Activated T-cell treated with anti-CD3 and anti-CD28 coated beads for 24 hours (primary cell): Measurements from ENCODE around the gene CCR5.

Experiments
- DNase-seq: peaks from one replicate; pipeline ENCODE4 v3.0.0-alpha.2; 2020; ENCODE audit warnings: low read depth

CCR5 gene

DNA sequence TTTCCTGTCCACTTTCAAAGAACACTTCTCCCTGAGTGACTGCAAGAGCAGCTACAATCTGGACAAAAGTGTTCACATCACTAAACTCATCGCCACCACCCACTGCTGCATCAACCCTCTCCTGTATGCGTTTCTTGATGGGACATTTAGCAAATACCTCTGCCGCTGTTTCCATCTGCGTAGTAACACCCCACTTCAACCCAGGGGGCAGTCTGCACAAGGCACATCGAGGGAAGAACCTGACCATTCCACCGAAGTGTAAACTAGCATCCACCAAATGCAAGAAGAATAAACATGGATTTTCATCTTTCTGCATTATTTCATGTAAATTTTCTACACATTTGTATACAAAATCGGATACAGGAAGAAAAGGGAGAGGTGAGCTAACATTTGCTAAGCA is 38.1 kb downstream of the CCR5 start:
- DNase-seq: no peak

DNA sequence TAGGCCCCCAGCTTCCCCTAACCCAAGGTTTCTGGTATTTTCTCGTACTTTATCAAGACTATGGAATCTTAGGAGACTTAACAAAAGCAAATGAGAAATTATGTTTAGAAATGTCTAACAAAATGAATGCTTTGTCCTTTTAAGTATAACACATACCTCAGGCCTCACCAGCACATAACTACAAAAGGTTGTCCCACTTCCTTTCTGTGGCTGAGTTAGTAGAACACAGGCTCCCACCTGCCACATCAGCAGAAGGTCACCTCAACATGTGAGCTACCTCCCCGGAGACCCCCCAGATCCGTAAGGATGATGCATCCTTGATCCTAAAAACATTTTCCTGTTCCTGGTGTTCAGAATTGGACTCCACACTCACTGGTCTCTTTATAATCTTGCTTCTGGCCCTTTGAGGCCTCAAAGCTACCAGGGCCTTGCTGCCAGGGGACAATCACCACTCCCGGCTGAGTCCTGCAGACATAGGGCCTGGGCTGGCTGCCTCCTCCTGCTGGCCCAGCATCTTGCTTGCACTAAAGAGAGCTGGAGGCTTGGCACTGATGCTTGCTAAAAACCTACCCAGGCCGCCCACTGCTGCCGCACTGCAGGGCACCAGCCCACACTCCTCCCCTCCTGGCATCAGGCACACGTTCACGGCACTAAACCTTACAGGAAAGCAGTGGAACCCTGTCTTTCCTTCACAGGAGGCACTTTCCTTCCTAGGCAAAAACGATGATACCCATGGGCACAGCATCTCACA is 39.2 kb downstream of the CCR5 start:
- DNase-seq: no peak

DNA sequence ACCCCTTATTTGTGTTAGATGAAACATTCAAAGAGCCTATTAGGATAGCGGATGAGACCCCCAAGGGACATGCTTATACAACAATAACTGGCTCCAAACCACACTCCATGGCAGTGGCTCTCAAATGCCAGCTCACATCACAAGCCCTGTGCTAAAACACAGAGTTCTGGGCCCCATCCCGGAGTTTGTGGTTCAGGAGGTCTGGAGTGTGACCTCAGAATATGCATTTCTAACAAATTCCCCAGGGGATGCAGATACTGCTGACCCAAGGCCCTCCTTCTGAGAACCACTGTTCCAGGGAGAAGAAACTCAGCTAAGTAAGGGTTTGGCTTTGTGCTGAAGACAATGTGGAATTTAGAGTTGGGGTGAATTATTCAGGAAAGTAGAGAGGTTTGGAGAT is 39.9 kb downstream of the CCR5 start:
- DNase-seq: no peak

DNA sequence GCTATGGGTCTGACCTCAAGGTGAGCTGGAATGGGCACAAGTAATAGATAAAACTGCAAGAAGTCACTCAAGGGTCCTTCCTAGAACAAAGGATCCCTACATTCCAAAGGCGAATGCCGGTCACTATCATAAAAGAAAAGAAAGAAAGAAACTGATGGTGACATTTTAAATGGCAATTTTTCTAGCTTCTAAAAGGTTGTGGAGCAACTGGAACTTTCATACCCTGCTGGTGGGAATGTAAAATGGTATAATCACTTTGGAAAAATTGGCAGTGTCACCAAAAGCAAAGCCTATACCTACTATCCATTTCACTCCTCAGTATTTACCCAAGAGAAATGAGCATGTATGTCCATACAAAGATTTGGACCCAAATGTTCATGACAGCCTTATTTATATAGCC is 40.5 kb downstream of the CCR5 start:
- DNase-seq: no peak

DNA sequence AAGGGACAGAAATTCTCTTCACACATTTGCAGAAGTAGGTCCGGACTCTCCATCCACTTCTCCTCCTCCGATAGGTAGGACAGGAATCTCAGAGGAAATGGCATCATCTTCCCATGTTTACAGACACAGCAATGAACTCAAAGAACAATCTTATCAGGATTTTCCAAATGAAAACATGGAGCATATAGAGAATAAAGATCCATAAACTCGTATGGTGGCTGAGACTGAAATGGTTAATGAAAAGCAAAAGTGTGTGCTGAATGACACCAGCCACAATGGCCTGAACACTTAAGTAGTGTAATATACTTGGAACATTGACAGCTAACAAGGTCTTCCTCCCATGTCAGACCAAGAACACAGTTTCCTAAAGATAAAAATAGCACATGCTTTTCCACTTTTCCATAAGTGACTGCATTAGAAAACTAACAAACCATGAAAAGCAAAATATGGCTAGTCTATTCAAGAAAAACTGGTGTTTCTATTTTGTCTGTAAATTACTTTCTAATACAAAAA is 42.1 kb downstream of the CCR5 start:
- DNase-seq: no peak

DNA sequence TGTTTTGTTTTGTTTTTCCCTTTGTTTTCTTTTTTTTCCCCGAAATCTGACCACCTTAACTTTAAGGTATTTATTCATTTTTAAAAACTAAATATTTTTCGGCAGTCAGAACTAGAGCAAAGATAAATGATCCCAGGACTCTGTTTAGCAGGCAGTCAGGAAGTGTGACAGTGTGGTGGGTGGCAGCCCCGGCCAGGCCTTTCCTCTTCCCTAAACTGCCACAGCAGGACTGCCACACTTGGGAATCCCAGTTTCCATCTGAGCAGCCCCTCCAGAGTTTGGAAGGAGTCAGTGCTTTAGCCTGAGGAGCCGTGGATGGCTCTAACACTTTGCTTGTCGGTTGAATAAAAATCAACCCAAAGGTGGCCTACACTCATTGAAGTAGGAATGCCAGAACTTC is 43.2 kb downstream of the CCR5 start:
- no peak for DNase-seq

DNA sequence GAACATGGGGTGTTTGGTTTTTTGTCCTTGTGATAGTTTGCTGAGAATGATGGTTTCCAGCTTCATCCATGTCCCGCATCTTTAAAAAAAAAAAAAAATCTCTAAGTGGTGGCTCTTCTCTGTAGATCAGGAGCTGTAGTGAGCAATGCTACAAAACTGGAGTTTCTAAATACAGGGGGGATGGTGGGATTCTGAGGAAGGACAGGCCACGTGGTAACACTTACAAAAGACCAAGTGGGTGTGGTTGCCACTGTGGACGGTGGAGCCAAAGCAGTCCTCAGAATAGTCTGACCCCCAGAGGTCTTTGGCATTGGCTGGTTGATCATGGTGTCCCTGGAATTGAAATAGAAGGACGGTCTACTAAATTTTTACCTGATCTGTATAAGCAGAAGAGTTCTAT is 44.0 kb downstream of the CCR5 start:
- DNase-seq: no peak

DNA sequence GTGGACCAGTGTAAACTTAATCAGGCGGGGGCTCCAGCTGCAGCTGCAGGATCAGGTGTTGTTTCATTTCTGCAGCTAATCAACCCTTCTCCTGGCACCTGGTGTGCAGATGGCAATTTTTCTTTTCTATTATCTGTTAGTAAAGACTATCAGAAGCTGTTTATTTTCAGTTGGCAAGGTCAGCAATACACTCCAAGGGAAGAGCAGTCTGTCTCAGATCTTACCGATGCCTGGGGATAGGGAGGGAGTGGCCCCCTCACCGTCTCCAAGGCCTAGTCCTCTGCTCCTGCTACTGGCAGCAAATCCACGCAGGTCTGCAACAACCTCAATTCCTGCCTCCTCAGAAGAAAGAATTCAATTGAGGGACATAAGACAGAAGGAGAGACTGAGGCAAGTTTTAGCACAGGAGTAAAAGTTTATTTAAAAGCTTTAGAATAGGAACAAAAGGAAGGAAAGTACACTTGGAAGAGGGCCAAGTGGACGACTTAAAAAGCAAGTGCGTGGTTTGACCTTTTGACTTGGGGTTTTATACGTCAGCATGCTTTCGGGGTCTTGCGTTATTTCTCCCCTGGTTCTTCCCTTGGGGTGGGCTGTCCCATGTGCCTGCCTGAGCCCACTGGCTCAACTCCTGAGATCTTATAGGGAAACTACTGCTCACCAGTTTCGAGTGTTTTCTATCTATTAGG is 45.5 kb downstream of the CCR5 start:
- DNase-seq: no peak

DNA sequence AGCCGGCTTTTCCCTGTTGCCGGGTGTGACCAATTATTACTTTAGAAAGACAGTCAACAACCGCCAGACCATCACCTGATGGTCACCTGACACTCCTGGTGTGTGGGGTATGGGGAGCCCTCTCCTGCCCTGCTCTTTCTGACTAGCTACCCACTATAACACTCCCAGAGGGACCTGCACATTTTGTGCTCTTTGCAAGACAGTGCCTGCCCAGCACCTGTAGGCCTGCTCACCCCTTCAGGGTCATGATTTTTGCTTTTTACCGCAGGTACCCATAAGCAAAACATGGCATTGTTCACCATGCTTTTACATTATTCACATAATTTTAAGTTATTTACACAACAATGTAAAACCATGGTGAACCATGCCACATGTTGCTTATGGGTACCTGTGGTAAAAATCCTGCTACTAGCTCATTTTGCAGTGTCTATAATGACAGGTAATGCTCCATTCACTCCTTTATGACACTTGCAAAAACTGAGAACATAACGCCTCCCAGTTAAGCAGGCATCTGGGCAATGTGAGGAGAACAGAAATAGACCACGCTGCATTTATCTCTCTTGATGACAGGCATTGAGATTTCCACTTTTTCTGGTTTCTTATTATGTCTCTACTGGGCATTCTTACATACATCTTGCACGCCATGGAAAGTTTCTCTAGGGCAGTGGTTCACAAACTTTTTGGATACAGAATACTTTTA is 46.2 kb downstream of the CCR5 start:
- DNase-seq: no peak

DNA sequence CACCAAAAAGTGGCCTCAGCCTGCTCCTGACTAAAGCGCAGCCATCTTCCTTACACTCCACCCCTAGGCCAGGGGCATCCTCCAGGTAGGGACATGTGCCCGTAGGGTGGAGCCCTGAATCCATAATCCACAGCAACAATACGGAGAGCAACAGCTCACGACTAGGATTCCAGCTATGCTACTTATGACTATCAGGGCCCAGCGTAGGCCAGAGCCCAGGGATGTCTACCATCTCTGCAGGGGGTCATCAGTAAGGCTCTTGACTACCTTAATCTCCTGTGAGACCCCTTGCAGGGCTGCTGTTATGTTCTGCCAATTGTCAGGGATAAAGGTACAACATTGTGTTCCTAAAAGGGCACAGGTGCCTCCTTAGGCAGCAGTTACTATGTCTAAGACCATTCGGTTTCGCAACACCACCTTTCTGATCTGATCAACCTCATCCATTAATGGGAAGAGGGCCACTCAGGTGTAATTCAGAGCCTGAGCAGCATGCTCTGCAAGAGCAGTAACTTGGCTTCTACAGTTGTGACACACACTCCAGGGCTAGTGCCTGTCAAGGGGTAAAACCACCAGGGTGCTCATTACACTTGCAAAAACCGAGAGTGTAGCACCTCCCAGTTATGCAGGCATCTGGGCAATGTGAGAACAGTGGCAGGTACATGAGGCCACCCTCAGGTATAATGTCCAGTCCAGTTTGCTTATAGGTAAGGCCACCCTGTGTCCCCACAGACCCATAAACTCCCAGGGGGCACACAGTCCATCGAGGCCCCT is 47.3 kb downstream of the CCR5 start:
- no peak for DNase-seq

DNA sequence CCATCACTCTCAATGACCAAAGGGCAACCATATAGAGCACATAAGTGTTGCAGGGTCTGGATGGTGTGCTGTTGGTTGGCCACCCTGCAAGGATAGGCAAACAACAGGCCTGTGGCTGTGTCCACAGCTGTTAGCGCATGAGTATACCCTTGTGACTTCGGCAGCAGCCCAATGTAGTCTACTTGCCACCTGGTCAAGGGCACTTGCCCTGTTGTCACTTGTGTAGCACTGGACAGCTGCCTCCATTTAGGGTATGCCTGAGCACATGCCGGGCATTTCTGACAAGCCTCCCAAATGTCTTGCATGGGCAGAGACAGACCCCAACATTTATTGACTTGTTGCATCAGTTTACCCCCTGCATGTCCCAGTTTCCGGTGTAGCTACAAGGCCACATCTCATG is 49.1 kb downstream of the CCR5 start:
- DNase-seq: no peak

DNA sequence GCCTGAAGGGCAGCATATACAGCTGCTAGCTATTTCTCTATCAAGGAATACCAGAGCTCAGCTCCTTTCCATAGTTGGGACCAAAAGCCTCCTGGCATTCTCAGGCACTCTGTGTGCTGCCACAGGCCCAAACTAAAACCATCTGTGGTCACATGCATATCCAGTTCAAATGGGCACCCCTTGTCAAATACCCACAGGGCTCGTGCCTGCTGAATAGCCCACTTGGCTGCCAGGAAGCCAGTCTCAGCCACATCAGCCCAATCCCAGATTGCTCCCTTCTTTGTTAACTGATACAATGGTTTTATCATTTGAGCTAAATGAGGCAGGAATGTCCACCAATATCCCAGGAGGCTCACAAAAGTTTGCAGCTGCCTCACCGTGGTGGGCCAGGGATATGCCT is 50.2 kb downstream of the CCR5 start:
- no peak for DNase-seq

DNA sequence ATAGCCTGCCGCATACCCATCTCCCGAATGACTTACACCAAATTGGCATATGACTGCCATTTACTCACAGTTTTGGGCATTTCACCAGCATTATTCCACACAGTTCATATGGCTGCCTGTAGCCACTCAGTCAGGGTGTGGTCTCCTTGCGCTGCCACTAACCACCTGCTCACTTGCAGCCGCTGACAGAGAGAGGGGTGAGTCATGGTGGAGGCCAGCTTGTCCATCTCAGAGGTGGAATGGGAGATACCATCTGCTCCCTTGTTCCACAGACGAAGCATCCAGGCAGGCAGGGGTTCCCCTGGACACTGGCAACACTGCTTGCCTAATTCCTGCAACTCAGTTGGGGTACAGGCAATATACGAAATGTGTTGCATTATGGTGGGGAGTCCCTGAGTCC is 51.9 kb downstream of the CCR5 start:
- DNase-seq: no peak

DNA sequence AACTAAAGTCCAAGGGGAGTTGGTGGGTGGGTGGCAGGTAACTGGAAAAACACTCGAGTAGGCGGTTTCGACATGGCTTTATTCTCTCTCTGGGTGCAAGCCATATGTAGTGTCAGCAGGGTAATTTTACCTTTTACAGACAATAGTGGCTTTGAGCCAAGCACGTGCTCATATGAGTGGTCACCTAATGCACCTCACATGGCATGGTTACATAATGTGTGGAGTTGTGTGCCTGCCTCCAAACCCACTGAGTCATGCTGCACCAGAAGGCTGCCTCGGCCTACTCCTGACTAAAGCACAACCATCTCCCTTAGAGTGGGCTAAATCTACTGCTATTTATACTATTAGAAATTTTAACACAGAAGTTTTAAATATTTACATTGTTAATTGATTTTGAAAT is 52.8 kb downstream of the CCR5 start:
- no peak for DNase-seq
